Panc1 (cell line): ENCODE data around the gene EIF5A. TPM values are rescaled to one million over a fixed set of nuclear protein-coding genes. Genes with fewer than 3 reads are reported as not detected.

ENCODE experiments used
- ATAC-seq: fragments of 200-7000 bp; cut with Tn5 transposase; 2 replicates; pipeline ENCODE4 v1.9.1; 2020; ENCODE audit warnings: mild to moderate bottlenecking, moderate library complexity
- BruUV-seq: library from RNA; stranded (reverse); fragments of 400-500 nt; replicated peaks from 2 replicates; lab custom pipeline; 2021; lab: Mats Ljungman, UMichigan
- CTCF ChIA-PET: fragments of 300-600 bp; sonication (Branson Sonifier 250); formaldehyde crosslinking; loops from one replicate; lab custom pipeline; 2022; ENCODE audit warnings: antibody characterized with exemption; lab: Charles Lee
- POLR2A ChIA-PET: fragments of 300-600 bp; sonication (Branson Sonifier 250); formaldehyde crosslinking; loops from one replicate; lab custom pipeline; 2022; ENCODE audit warnings: antibody characterized with exemption; lab: Charles Lee
- DNase-seq: peaks from one replicate; pipeline ENCODE4 v3.0.0-alpha.2; 2010; ENCODE audit warnings: low read depth, low spot score
- H3K27ac ChIP-seq: 2 replicates; pipeline ENCODE4 v1.5.1; 2011; ENCODE audit warnings: mild to moderate bottlenecking, low read length, inconsistent platforms
- H3K27me3 ChIP-seq: fragments of 200-500 bp; sonication (Bioruptor generic); 2 replicates; pipeline ENCODE4 v1.6.0; 2014; ENCODE audit warnings: low read length, inconsistent platforms; ENCODE audit not compliant: control insufficient read depth, insufficient read depth
- H3K36me3 ChIP-seq: fragments of 200-500 bp; sonication (Bioruptor generic); 2 replicates; pipeline ENCODE4 v1.5.1; 2014; ENCODE audit warnings: inconsistent platforms, mild to moderate bottlenecking, low read length, moderate library complexity; ENCODE audit not compliant: control insufficient read depth, insufficient read depth
- H3K4me1 ChIP-seq: 2 replicates; pipeline ENCODE4 v1.5.1; 2011; ENCODE audit warnings: inconsistent platforms, mild to moderate bottlenecking, low read length, moderate library complexity; ENCODE audit not compliant: control insufficient read depth, insufficient read depth
- H3K4me3 ChIP-seq, 2 experiments: 2 replicates each; pipeline ENCODE4 v1.5.1; 2011 to 2012; ENCODE audit warnings: low read depth in 2 of 2, low read length in 2 of 2, mild to moderate bottlenecking in 2 of 2, inconsistent platforms in 1 of 2, moderate library complexity in 1 of 2
- H3K9me3 ChIP-seq: fragments of 200-500 bp; sonication (Bioruptor generic); 2 replicates; pipeline ENCODE4 v1.5.1; 2014; ENCODE audit warnings: low read depth, mild to moderate bottlenecking, inconsistent platforms, low read length, moderate library complexity; ENCODE audit not compliant: control insufficient read depth, insufficient read depth
- CTCF ChIP-seq: fragments of 450-650 bp; IDR thresholded peaks from 2 replicates; pipeline ENCODE4 v1.5.1; 2017; ENCODE audit warnings: mild to moderate bottlenecking
- POLR2AphosphoS5 ChIP-seq: IDR thresholded peaks from 2 replicates; pipeline ENCODE4 v1.6.1; 2012; ENCODE audit warnings: mild to moderate bottlenecking, low read depth, low read length, moderate library complexity
- REST ChIP-seq, 2 experiments: IDR thresholded peaks; 2 replicates each; pipeline ENCODE4 v1.6.1; 2011 to 2012; ENCODE audit warnings: low read depth in 2 of 2, control low read depth in 1 of 2, low read length in 1 of 2, mild to moderate bottlenecking in 1 of 2, moderate library complexity in 1 of 2; ENCODE audit not compliant: insufficient read depth in 1 of 2
- SIN3A ChIP-seq: IDR thresholded peaks from 2 replicates; pipeline ENCODE4 v1.6.1; 2012; ENCODE audit warnings: low read depth, mild to moderate bottlenecking, low read length, moderate library complexity, borderline replicate concordance; ENCODE audit not compliant: insufficient read depth
- TCF7L2 ChIP-seq: IDR thresholded peaks from 2 replicates; pipeline ENCODE4 v1.6.1; 2011; ENCODE audit warnings: mild to moderate bottlenecking, low read depth, low read length, inconsistent platforms
- in situ Hi-C: cut with HindIII; loops from 2 replicates; pipeline ENCODE4 v1.10.0; 2016; ENCODE audit warnings: low sequenced_read_pairs, low pct_unique_long_range_greater_than_20kb
- intact Hi-C: fragments of 100-400 bp; cut with micrococcal nuclease; formaldehyde crosslinking; loops from one replicate; pipeline ENCODE4 v1.10.0; 2022; ENCODE audit not compliant: unreplicated experiment
- total RNA-seq: library from RNA; stranded (reverse); gene quantifications from one replicate; pipeline ENCODE4 v1.2.1, GENCODE V29; 2021; ENCODE audit not compliant: unreplicated experiment

The EIF5A gene
- total RNA-seq, 1 experiment from 2014 or later, result 728 TPM

- ChIA-PET POLR2A (interaction anchor here (0.6 kb wide), 1 partner anchor 104 kb away, joined by 12 read pairs; no protein-coding TSS in a partner anchor), CTCF (interaction anchor here (0.6 kb wide), 1 partner anchor 134 kb away, joined by 3 read pairs; no protein-coding TSS in a partner anchor)
- peak; percentile 80; the same call in 1 of the 2 replicates for TF ChIP-seq SIN3A
- TF ChIP-seq CTCF, result peak; percentile 86
- no peak; the same call in 1 of the 2 replicates for TF ChIP-seq POLR2AphosphoS5
- TF ChIP-seq TCF7L2, result no peak
- no peak for TF ChIP-seq REST (IDR thresholded peaks at IDR 0.05; ENCODE audit: insufficient read depth in 1 of 2, low read depth in 2 of 2, low read length in 1 of 2)
- intact Hi-C loops (loop anchor here (10.0 kb wide), 1 partner anchor 83 kb away; the partner anchor contains the start of genes FGF11 and TMEM102), in situ Hi-C loops (no loop called here)
- DNase-seq (no peak), ATAC-seq (peak; percentile 75)
- Histone ChIP-seq H3K9me3 (no peaks in the 10 kb centered on the region), H3K4me3 (peak within 1 kb of the TSS; percentile 69 to 78), H3K4me1 (peaks cover 9% of the 10 kb centered on the region), H3K27me3 (no peaks in the 10 kb centered on the region), H3K36me3 (no peaks in the 10 kb centered on the region; the same call in 1 of the 2 replicates), H3K27ac (peak within 1 kb of the TSS; percentile 92)
- no TSS peak for BruUV-seq
Observed at GRCh38 chr17:7351665-7352502, 44.5 kb downstream of the EIF5A start, which contains the start of gene KCTD11. Gene KCTD11 (plus strand): TSS chr17:7352162.

GRCh38 chr17:7352503-7352889 is 45.1 kb downstream of the EIF5A start:
- Histone ChIP-seq H3K4me3 (peak overlapping the region; percentile 69 to 78), H3K27me3 (no peaks in the 10 kb centered on the region), H3K27ac (peak overlapping the region; percentile 83), H3K9me3 (no peaks in the 10 kb centered on the region), H3K36me3 (no peaks in the 10 kb centered on the region; the same call in 1 of the 2 replicates), H3K4me1 (peaks cover 9% of the 10 kb centered on the region)
- TSS peak; percentile 83 for BruUV-seq
- POLR2A ChIA-PET, result interaction anchor here (0.6 kb wide), 1 partner anchor 103 kb away, joined by 12 read pairs; no protein-coding TSS in a partner anchor
- ATAC-seq, result no peak
- CTCF ChIA-PET, result interaction anchor here (0.6 kb wide), 1 partner anchor 135 kb away, joined by 3 read pairs; no protein-coding TSS in a partner anchor
- in situ Hi-C loops (no loop called here), intact Hi-C loops (loop anchor here (10.0 kb wide), 1 partner anchor 82 kb away; the partner anchor contains the start of genes FGF11 and TMEM102)
- no peak for DNase-seq
- peak; percentile 62 for TF ChIP-seq CTCF
- TF ChIP-seq TCF7L2, result no peak
